ENCODE data around the gene SDK1.

GRCh38 chr7:4233146-4233545 is 932.1 kb downstream of the SDK1 start:
- TF ChIP-seq REST (IDR thresholded peaks at IDR 0.05; ENCODE audit: unreplicated experiment), result no peak
- no peak for TF ChIP-seq CTCF (conservative IDR thresholded peaks at IDR 0.05; ENCODE audit: low read depth in 2 of 2)
- TF ChIP-seq POLR2AphosphoS5 (IDR thresholded peaks at IDR 0.05; ENCODE audit: low read depth), result no peak
- TF ChIP-seq CREB1 (CRISPR knock-in tag; IDR thresholded peaks at IDR 0.05; ENCODE audit: low read depth), result no peak
- no peak for TF ChIP-seq EZH2 (IDR thresholded peaks at IDR 0.05; ENCODE audit: low read depth, unreplicated experiment)
- no peak for TF ChIP-seq STAT1 (IDR thresholded peaks at IDR 0.05; ENCODE audit: unreplicated experiment)
- TF ChIP-seq EZH2phosphoT487 (IDR thresholded peaks at IDR 0.05; ENCODE audit: unreplicated experiment), result no peak
- no peak for TF ChIP-seq JUNB (IDR thresholded peaks at IDR 0.05; ENCODE audit: unreplicated experiment)

Data from GM23338 (cell line).